Epithelial cell of esophagus (primary cell): ENCODE data around the gene SH3BP5.

ENCODE experiments used
- DNase-seq: peaks from one replicate; pipeline ENCODE4 v3.0.0; 2010; ENCODE audit warnings: low read depth
- H3K4me3 ChIP-seq: 2 replicates; pipeline ENCODE4 v1.5.1; 2011; ENCODE audit warnings: mild to moderate bottlenecking, low read length, control low read depth
- TF ChIP-seq, protein P1 (sequence below): IDR thresholded peaks from 2 replicates; pipeline ENCODE4 v1.5.1; 2011; ENCODE audit warnings: low read depth, mild to moderate bottlenecking, low read length, control low read depth, inconsistent platforms; ENCODE audit not compliant: insufficient read depth; ENCODE audit errors: missing control alignments

Gene SH3BP5, protein sequence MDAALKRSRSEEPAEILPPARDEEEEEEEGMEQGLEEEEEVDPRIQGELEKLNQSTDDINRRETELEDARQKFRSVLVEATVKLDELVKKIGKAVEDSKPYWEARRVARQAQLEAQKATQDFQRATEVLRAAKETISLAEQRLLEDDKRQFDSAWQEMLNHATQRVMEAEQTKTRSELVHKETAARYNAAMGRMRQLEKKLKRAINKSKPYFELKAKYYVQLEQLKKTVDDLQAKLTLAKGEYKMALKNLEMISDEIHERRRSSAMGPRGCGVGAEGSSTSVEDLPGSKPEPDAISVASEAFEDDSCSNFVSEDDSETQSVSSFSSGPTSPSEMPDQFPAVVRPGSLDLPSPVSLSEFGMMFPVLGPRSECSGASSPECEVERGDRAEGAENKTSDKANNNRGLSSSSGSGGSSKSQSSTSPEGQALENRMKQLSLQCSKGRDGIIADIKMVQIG

DNA sequence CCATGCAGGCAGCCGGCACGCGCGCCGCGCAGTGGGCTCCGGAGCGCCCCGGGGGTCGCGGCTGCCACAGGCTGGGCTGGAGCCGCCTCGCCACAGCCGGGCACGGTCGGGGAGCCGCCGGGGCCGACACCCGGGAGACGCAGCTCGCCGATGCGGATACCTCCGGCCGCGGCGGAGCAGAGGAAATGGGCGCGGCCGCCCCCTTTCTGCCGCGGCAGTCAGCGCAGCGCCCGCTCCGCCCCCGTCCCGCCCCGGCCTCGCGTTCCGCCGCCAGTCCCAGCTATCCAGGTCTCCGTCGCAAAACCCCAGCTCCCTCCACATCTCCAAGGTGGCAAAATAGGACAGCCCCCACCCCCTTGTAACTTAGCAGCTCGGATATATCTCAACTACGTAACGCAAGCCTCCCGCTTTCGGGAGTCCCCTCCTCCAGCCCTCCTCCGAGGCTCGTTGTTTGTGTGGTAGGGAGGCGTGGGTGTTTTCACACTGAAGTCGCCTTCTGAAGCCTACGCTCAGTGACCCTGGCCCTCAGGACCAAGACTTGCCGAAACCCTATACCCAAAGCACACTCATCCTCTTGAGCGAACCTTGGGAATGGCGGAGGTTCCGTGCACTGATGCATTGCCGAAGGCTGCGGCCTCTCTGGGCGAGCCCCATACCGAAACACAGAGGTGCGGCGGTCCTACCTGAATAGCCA, at the start of gene SH3BP5:
Gene SH3BP5 (minus strand): TSS at position 182 of the 694 bp plus-strand sequence. CDS start 178 bp downstream, at position 4.
- DNase-seq = peak; percentile 73
- peak within 1 kb of the TSS; percentile 75 for H3K4me3 ChIP-seq
- TF ChIP-seq, protein P1, sequence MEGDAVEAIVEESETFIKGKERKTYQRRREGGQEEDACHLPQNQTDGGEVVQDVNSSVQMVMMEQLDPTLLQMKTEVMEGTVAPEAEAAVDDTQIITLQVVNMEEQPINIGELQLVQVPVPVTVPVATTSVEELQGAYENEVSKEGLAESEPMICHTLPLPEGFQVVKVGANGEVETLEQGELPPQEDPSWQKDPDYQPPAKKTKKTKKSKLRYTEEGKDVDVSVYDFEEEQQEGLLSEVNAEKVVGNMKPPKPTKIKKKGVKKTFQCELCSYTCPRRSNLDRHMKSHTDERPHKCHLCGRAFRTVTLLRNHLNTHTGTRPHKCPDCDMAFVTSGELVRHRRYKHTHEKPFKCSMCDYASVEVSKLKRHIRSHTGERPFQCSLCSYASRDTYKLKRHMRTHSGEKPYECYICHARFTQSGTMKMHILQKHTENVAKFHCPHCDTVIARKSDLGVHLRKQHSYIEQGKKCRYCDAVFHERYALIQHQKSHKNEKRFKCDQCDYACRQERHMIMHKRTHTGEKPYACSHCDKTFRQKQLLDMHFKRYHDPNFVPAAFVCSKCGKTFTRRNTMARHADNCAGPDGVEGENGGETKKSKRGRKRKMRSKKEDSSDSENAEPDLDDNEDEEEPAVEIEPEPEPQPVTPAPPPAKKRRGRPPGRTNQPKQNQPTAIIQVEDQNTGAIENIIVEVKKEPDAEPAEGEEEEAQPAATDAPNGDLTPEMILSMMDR = peak; percentile 30

DNA sequence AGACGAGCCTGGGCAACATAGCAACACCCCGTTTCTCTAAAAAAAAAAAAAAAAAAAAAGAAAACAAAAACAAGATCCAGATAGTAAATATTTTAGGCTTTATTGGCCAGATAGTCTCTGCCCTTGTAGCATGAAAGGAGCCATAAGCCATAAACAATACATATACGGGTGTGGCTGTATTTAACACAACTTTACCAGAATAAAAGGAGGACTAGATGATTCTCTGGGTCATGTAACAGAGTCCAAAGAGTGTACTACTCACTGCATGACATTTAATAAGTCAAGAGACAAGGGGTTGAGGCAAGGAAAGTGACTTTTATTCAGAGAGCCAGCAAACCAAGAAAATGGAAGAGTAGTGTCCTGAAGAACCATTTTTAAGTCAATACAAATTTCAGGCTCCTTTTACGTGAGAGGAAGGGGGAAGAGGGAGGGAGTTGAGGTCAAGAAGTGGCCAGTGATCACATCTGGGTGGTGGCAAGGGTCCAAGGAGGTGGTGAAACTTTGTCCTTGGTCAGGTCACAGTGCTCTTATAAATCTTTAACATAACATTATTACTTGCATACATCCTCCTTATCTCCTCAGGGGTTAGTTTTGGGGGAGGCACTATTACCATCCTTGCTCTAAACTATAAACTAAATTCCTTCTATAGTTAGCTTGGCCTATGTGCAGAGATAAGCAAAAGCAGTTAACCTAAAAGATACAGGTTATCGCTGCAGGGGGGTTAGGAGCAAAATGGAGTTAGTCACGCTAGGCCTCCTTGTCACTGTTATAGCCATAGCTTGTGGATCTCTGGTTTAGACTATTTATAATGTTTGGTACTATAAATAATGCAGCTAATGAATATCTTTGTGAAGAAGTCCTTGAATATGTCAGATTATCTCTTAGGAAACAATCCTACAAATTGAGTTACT, 48.8 kb upstream of the SH3BP5 start:
- H3K4me3 ChIP-seq = no peak overlapping the region
- no peak for DNase-seq
- TF ChIP-seq, protein P1 = no peak

DNA sequence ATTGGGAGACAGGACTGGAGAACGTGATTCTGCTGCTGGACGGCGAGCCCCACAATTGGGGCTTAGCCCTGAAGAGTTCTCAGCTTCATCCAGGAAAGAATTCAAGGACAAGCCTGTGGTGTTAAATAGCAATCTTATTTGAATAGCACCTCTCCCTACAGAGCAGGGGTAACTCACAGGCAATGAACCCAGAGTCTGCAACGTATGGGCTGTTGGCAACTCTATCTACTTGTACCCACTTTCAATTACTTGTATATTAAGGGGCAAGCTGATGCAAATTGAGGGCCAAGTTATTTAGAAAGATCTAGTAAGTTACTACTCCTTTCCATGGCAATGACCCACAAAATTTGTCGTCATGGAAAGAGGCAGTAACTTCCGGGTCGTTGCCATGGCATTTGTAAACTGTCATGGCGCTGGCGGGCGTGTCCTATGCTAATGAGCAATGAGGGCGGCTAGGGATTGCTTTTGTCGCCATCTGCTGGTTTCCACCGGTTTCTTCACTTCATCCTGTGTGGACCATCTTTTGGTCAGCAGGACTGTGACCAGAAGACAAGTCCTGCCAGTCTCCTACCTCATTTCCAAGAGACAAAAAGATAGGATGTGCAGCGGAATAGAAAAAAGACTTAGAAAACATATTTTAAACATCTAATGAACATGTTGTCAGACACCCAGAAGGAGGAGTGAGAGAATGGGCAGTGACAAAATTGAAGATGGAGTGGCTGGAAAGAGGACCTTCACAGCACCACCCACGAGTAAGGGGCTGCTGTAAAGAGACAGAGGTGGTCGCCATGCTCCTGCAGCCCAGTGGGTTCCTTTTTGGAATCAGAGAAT, 45.8 kb upstream of the SH3BP5 start:
- TF ChIP-seq, protein P1 = peak; percentile 86
- peak; percentile 93 for DNase-seq
- no peak overlapping the region for H3K4me3 ChIP-seq

DNA sequence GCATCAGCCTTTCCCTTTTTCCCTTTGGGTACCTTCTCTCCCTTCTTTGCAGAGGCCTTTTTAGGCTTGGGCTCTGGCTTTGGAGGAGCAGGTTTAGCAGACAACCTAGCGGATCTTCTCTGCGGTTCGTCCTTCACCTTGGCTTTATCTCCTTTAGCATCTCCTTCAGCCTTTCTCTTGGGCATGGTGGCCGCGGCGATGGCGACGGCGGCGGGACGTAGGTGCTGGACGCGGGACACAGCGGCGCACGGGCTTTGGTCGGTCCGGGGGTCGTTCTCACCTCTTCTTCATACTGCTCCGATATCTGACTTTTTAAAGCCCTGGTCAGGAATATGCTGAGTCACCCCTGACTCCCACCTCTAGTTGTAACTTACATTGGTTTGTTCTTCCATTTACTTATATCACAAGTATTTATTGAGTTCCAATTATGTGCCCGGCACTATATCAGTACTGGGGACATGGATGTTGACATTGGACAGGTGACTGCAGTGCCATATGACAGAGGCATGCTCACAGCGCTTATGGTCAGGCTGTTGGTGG, 43.1 kb upstream of the SH3BP5 start:
- DNase-seq = no peak
- TF ChIP-seq, protein P1 = no peak
- H3K4me3 ChIP-seq = no peak overlapping the region

DNA sequence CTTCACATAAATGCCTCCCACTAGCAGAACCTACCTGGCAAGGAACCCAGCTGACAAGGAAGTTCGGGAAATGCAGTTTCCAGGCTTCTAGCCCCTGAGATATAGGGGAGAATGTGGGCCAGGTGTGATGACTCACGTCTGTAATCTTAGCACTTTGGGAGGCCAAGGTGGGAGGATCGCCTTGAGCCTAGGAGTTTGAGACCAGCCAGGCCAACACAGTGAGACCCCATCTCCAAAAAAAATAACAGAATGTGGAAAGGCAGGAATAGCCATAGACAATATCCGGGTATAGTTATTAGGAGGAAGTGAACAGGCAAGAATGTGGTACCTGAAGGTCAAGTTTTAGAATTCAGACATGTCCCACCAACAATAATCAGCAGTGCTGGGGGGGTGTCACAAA, 40.5 kb upstream of the SH3BP5 start:
- no peak overlapping the region for H3K4me3 ChIP-seq
- no peak for DNase-seq
- TF ChIP-seq, protein P1 = no peak

DNA sequence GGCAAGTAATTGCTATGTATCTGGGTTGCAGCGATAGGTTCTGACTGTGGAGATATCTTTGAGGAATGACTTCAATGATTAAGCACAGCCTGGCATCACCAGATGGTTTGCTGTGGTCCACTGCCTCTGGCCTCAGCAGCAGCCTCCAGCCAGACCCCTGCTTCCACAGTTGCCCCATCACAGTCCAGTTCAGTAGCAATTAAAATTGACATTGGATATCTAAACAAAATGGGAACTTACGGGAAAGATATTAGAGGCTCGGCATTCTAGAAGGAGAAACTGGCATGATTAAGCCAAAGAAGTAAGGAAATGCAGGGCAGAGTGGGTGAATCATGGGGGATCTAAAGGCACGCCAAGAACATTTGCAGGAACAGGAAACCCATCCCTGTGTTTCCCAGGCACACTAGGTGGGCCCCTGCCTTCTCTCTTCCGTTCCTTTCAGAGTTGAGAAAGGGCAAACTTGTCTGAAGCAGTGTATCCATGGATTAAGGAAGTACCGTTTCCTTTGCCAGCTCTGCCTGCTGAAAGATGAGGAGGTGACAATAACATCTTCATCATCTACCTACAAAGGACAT, 36.3 kb upstream of the SH3BP5 start:
- peak; percentile 21 for DNase-seq
- TF ChIP-seq, protein P1 = no peak
- no peak overlapping the region for H3K4me3 ChIP-seq
